Measurements from ENCODE around the gene PIGP. TPM values are rescaled to one million over a fixed set of nuclear protein-coding genes. Genes with fewer than 3 reads are reported as not detected.

PIGP gene
- total and polyA plus RNA-seq, 4 donors: 15.8 to 47.2 (median 20.5) TPM

- 0 to 1% methylated on average over 65 to 70 of the region's 70 CpGs for WGBS, 2 donors
- Histone ChIP-seq H3K27me3 (ENCODE audit: control insufficient read depth in 1 of 2, insufficient read depth in 2 of 2, low read length in 1 of 2) (no peaks in the 10 kb centered on the region), H3K27ac (ENCODE audit: low read depth in 1 of 2, low read length in 2 of 2) (peak overlapping the region in 1 of 2 donors; percentile 82), H3K4me1 (ENCODE audit: control insufficient read depth in 1 of 2, insufficient read depth in 2 of 2, low read length in 2 of 2) (no peaks in the 10 kb centered on the region), H3K4me3 (ENCODE audit: low read length in 2 of 2) (peak overlapping the region; percentile 55 to 74), H3K9me3 (ENCODE audit: control insufficient read depth, low read length) (no peaks in the 10 kb centered on the region), H3K36me3 (ENCODE audit: control insufficient read depth in 1 of 2, insufficient read depth in 2 of 2, low read length in 1 of 2) (peaks cover 0 to 2% of the 10 kb centered on the region in 2 donors)
- peak; percentile 79 to 88 for DNase-seq
- intact Hi-C loops (cut with DNase I): loop anchor here (5.0 to 10.0 kb wide), 3 partner anchors 89 to 294 kb away; partner anchors contain the start of gene DYRK1A (in 1 of the 2)
- ATAC-seq (ENCODE audit: low FRiP score): peak; percentile 49
These were observed 736 bp upstream of the PIGP start for GRCh38 chr21:37073417-37074196.

GRCh38 chr21:37072274-37072987 lies 440 bp downstream of the PIGP start:
- intact Hi-C loops (cut with DNase I): loop anchor here (5.0 to 10.0 kb wide), 3 partner anchors 88 to 295 kb away; partner anchors contain the start of gene DYRK1A (in 1 of the 2)
- ATAC-seq (ENCODE audit: low FRiP score) (peak; percentile 90), DNase-seq (peak in 1 of 2 donors; percentile 93)
- H3K4me3 ChIP-seq (ENCODE audit: low read length in 2 of 2): peak overlapping the region; percentile 49 to 78
- WGBS, 2 donors: 1% methylated on average over 46 to 54 of the region's 54 CpGs
- H3K9me3 ChIP-seq (ENCODE audit: control insufficient read depth, low read length): no peaks in the 10 kb centered on the region
- peak overlapping the region; percentile 97 to 98 for H3K27ac ChIP-seq (ENCODE audit: low read depth in 1 of 2, low read length in 2 of 2)
- peaks cover 0 to 2% of the 10 kb centered on the region in 2 donors for H3K36me3 ChIP-seq (ENCODE audit: control insufficient read depth in 1 of 2, insufficient read depth in 2 of 2, low read length in 1 of 2)
- no peaks in the 10 kb centered on the region for H3K27me3 ChIP-seq (ENCODE audit: control insufficient read depth in 1 of 2, insufficient read depth in 2 of 2, low read length in 1 of 2)
- H3K4me1 ChIP-seq (ENCODE audit: control insufficient read depth in 1 of 2, insufficient read depth in 2 of 2, low read length in 2 of 2): no peaks in the 10 kb centered on the region

- Histone ChIP-seq H3K36me3 (ENCODE audit: control insufficient read depth in 1 of 2, insufficient read depth in 2 of 2, low read length in 1 of 2) (peaks cover 0 to 2% of the 10 kb centered on the region in 2 donors), H3K27me3 (ENCODE audit: control insufficient read depth in 1 of 2, insufficient read depth in 2 of 2, low read length in 1 of 2) (no peaks in the 10 kb centered on the region), H3K27ac (ENCODE audit: low read depth in 1 of 2, low read length in 2 of 2) (peak overlapping the region; percentile 97 to 98), H3K4me3 (ENCODE audit: low read length in 2 of 2) (peak overlapping the region; percentile 33 to 78), H3K9me3 (ENCODE audit: control insufficient read depth, low read length) (no peaks in the 10 kb centered on the region), H3K4me1 (ENCODE audit: control insufficient read depth in 1 of 2, insufficient read depth in 2 of 2, low read length in 2 of 2) (no peaks in the 10 kb centered on the region)
- intact Hi-C loops (cut with DNase I): loop anchor here (5.0 to 10.0 kb wide), 3 partner anchors 87 to 296 kb away; partner anchors contain the start of gene DYRK1A (in 1 of the 2)
- no peak for ATAC-seq (ENCODE audit: low FRiP score)
- peak; percentile 73 to 82 for DNase-seq
- 5 to 8% methylated on average over 12 of the region's 12 CpGs for WGBS, 2 donors
These were observed 1.2 kb downstream of the PIGP start for GRCh38 chr21:37071561-37072273.

GRCh38 chr21:37065561-37066177 lies 7.2 kb downstream of the PIGP start:
- intact Hi-C loops (cut with DNase I): no loop called here
- Histone ChIP-seq H3K36me3 (ENCODE audit: control insufficient read depth in 1 of 2, insufficient read depth in 2 of 2, low read length in 1 of 2) (no peaks in the 10 kb centered on the region), H3K9me3 (ENCODE audit: control insufficient read depth, low read length) (no peaks in the 10 kb centered on the region), H3K27me3 (ENCODE audit: control insufficient read depth in 1 of 2, insufficient read depth in 2 of 2, low read length in 1 of 2) (no peaks in the 10 kb centered on the region), H3K4me1 (ENCODE audit: control insufficient read depth in 1 of 2, insufficient read depth in 2 of 2, low read length in 2 of 2) (no peaks in the 10 kb centered on the region), H3K27ac (ENCODE audit: low read depth in 1 of 2, low read length in 2 of 2) (no peak overlapping the region), H3K4me3 (ENCODE audit: low read length in 2 of 2) (no peak overlapping the region)
- DNase-seq (no peak), ATAC-seq (ENCODE audit: low FRiP score) (no peak)
- WGBS, 2 donors: 97% methylated on average over 9 of the region's 9 CpGs

GRCh38 chr21:37064841-37065240 lies 8.0 kb downstream of the PIGP start:
- no peaks in the 10 kb centered on the region for H3K36me3 ChIP-seq (ENCODE audit: control insufficient read depth in 1 of 2, insufficient read depth in 2 of 2, low read length in 1 of 2)
- H3K27ac ChIP-seq (ENCODE audit: low read depth in 1 of 2, low read length in 2 of 2): no peak overlapping the region
- intact Hi-C loops (cut with DNase I): no loop called here
- H3K27me3 ChIP-seq (ENCODE audit: control insufficient read depth in 1 of 2, insufficient read depth in 2 of 2, low read length in 1 of 2): no peaks in the 10 kb centered on the region
- H3K4me3 ChIP-seq (ENCODE audit: low read length in 2 of 2): no peak overlapping the region
- no peaks in the 10 kb centered on the region for H3K9me3 ChIP-seq (ENCODE audit: control insufficient read depth, low read length)
- ATAC-seq (ENCODE audit: low FRiP score): no peak
- no peaks in the 10 kb centered on the region for H3K4me1 ChIP-seq (ENCODE audit: control insufficient read depth in 1 of 2, insufficient read depth in 2 of 2, low read length in 2 of 2)
- no peak for DNase-seq

- Histone ChIP-seq H3K36me3 (ENCODE audit: control insufficient read depth in 1 of 2, insufficient read depth in 2 of 2, low read length in 1 of 2) (no peaks in the 10 kb centered on the region), H3K9me3 (ENCODE audit: control insufficient read depth, low read length) (no peaks in the 10 kb centered on the region), H3K27ac (ENCODE audit: low read depth in 1 of 2, low read length in 2 of 2) (no peak overlapping the region), H3K4me3 (ENCODE audit: low read length in 2 of 2) (no peak overlapping the region), H3K27me3 (ENCODE audit: control insufficient read depth in 1 of 2, insufficient read depth in 2 of 2, low read length in 1 of 2) (no peaks in the 10 kb centered on the region), H3K4me1 (ENCODE audit: control insufficient read depth in 1 of 2, insufficient read depth in 2 of 2, low read length in 2 of 2) (no peaks in the 10 kb centered on the region)
- intact Hi-C loops (cut with DNase I): no loop called here
- WGBS, 2 donors: 69 to 76% methylated on average over 1 of the region's 1 CpG
- no peak for DNase-seq
- no peak for ATAC-seq (ENCODE audit: low FRiP score)
These were observed 9.4 kb downstream of the PIGP start for GRCh38 chr21:37063433-37063832.

GRCh38 chr21:37062593-37062935 lies 10.3 kb downstream of the PIGP start:
- no peak overlapping the region for H3K4me3 ChIP-seq (ENCODE audit: low read length in 2 of 2)
- no peaks in the 10 kb centered on the region for H3K4me1 ChIP-seq (ENCODE audit: control insufficient read depth in 1 of 2, insufficient read depth in 2 of 2, low read length in 2 of 2)
- intact Hi-C loops (cut with DNase I): no loop called here
- WGBS, 2 donors: 76 to 79% methylated on average over 6 of the region's 6 CpGs
- H3K9me3 ChIP-seq (ENCODE audit: control insufficient read depth, low read length): no peaks in the 10 kb centered on the region
- no peaks in the 10 kb centered on the region for H3K36me3 ChIP-seq (ENCODE audit: control insufficient read depth in 1 of 2, insufficient read depth in 2 of 2, low read length in 1 of 2)
- no peak overlapping the region for H3K27ac ChIP-seq (ENCODE audit: low read depth in 1 of 2, low read length in 2 of 2)
- DNase-seq (no peak), ATAC-seq (ENCODE audit: low FRiP score) (no peak)
- H3K27me3 ChIP-seq (ENCODE audit: control insufficient read depth in 1 of 2, insufficient read depth in 2 of 2, low read length in 1 of 2): no peaks in the 10 kb centered on the region

- intact Hi-C loops (cut with DNase I): no loop called here
- no peak for DNase-seq
These were observed 10.8 kb downstream of the PIGP start for GRCh38 chr21:37061926-37062592.

More at GRCh38 chr21:37061926-37062592, 10.8 kb downstream of the PIGP start:
- H3K27ac ChIP-seq (ENCODE audit: low read depth in 1 of 2, low read length in 2 of 2): no peak overlapping the region
- H3K9me3 ChIP-seq (ENCODE audit: control insufficient read depth, low read length): no peaks in the 10 kb centered on the region
- peak; percentile 12 for ATAC-seq (ENCODE audit: low FRiP score)
- WGBS, 2 donors: 37 to 53% methylated on average over 7 of the region's 7 CpGs
- H3K36me3 ChIP-seq (ENCODE audit: control insufficient read depth in 1 of 2, insufficient read depth in 2 of 2, low read length in 1 of 2): no peaks in the 10 kb centered on the region
- no peak overlapping the region for H3K4me3 ChIP-seq (ENCODE audit: low read length in 2 of 2)
- H3K27me3 ChIP-seq (ENCODE audit: control insufficient read depth in 1 of 2, insufficient read depth in 2 of 2, low read length in 1 of 2): no peaks in the 10 kb centered on the region
- H3K4me1 ChIP-seq (ENCODE audit: control insufficient read depth in 1 of 2, insufficient read depth in 2 of 2, low read length in 2 of 2): no peaks in the 10 kb centered on the region

All from aorta (tissue), 5 donors.